Right atrium auricular region (tissue), 2 donors: ENCODE data around the gene JARID2. TPM values are rescaled to one million over a fixed set of nuclear protein-coding genes. Genes with fewer than 3 reads are reported as not detected.

Experiments
- DNase-seq: peaks from one replicate; pipeline ENCODE4 v3.0.0-alpha.2; 2019; ENCODE audit warnings: low spot score
- H3K27ac ChIP-seq, 2 donors: fragments of 200-600 bp; sonication (generic); 1 replicate in 1 of 2; 2 replicates in 1 of 2; pipeline ENCODE4 v1.5.1; 2016 to 2019
- H3K27me3 ChIP-seq, 2 donors: fragments of 200-600 bp; sonication (generic); one replicate each; pipeline versions ENCODE4 v1.5.1 to v1.6.0; 2017 to 2019
- H3K36me3 ChIP-seq: fragments of 200-600 bp; sonication (generic); one replicate; pipeline ENCODE4 v1.5.1; 2016
- H3K4me1 ChIP-seq, 2 donors: fragments of 200-600 bp; sonication (generic); one replicate each; pipeline versions ENCODE4 v1.5.1 to v1.6.0; 2017 to 2019
- H3K4me3 ChIP-seq, 2 donors: fragments of 200-600 bp; sonication (generic); 1 replicate in 1 of 2; 2 replicates in 1 of 2; pipeline ENCODE4 v1.5.1; 2017 to 2019; ENCODE audit warnings: mild to moderate bottlenecking in 1 of 2, moderate library complexity in 1 of 2
- H3K9me3 ChIP-seq, 2 donors: fragments of 200-600 bp; sonication (generic); one replicate each; pipeline ENCODE4 v1.5.1; 2019
- total RNA-seq, 2 donors: library from RNA; depleted of rRNA; stranded (reverse); fragments of >200 nt; gene quantifications; one replicate each; pipeline ENCODE4 v1.1.0, GENCODE V29; 2016
- TF ChIP-seq, protein P1 (sequence below), 2 donors: fragments of 200-600 bp; sonication (generic); IDR thresholded peaks; one replicate each; pipeline ENCODE4 v1.5.1; 2019; ENCODE audit warnings: antibody characterized with exemption in 2 of 2

Gene JARID2
- total RNA-seq, 2 donors from 2014 or later = 6.5 to 6.7 TPM

DNA sequence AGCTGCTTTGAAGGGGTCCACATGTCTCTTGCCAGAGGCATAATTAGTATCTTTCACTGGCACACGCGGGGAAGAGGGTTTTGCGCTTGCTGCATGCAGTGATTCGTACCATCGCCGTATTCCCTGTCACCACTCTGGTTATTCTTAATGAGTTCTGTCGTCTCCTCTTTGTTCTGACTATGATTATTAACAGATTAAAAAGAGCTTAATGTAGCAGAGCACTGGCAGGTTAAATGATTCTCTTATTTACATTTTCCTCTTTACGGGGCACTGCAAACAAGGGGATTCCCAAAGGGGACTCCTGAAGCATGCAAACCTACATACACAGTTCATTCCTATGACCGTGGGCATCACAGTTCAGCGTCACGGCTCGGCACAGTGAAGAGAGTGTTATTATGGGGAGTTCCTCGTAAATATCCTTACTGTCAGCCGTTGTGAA lies 212.2 kb downstream of the JARID2 start:
- TF ChIP-seq, protein P1, sequence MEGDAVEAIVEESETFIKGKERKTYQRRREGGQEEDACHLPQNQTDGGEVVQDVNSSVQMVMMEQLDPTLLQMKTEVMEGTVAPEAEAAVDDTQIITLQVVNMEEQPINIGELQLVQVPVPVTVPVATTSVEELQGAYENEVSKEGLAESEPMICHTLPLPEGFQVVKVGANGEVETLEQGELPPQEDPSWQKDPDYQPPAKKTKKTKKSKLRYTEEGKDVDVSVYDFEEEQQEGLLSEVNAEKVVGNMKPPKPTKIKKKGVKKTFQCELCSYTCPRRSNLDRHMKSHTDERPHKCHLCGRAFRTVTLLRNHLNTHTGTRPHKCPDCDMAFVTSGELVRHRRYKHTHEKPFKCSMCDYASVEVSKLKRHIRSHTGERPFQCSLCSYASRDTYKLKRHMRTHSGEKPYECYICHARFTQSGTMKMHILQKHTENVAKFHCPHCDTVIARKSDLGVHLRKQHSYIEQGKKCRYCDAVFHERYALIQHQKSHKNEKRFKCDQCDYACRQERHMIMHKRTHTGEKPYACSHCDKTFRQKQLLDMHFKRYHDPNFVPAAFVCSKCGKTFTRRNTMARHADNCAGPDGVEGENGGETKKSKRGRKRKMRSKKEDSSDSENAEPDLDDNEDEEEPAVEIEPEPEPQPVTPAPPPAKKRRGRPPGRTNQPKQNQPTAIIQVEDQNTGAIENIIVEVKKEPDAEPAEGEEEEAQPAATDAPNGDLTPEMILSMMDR (IDR thresholded peaks at IDR 0.05) = no peak
- no peak overlapping the region for H3K4me3 ChIP-seq
- DNase-seq = no peak
- H3K27ac ChIP-seq = no peak overlapping the region
- no peaks in the 10 kb centered on the region for H3K9me3 ChIP-seq
- peaks cover 3% of the 10 kb centered on the region for H3K36me3 ChIP-seq
- H3K4me1 ChIP-seq = peaks cover 0 to 58% of the 10 kb centered on the region in 2 donors
- no peaks in the 10 kb centered on the region for H3K27me3 ChIP-seq

DNA sequence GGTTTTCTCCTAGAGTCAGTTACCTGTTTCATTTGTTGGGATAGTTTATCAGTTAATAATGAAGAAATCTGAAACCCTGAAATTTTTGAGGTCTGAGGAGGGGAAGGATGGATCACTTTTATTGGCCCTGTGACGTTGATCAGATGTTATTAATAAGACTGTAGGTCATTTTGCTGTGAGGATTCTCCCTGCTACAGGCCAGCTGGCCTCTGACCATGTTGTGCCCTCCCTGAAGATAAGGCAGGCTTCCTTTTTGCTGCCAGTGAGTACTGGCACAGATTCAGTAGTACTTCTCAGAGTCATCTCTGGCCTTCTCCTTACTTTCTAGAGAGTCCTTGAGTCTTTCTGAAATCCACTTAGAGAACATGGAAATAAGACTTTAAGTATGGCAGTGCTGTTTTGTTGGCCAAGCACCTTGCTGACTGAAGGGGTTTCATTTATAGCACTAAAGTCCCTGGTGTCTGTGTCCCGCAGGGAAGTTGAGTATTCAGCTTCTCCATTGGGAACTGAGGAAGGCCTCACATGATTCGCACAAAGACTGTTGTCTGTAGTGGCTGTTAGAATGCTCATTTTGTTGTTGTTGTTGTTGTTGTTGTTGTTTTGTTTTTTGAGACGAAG lies 214.3 kb downstream of the JARID2 start:
- Histone ChIP-seq H3K9me3 (no peaks in the 10 kb centered on the region), H3K27me3 (no peaks in the 10 kb centered on the region)
- TF ChIP-seq, protein P1 (IDR thresholded peaks at IDR 0.05) = no peak

DNA sequence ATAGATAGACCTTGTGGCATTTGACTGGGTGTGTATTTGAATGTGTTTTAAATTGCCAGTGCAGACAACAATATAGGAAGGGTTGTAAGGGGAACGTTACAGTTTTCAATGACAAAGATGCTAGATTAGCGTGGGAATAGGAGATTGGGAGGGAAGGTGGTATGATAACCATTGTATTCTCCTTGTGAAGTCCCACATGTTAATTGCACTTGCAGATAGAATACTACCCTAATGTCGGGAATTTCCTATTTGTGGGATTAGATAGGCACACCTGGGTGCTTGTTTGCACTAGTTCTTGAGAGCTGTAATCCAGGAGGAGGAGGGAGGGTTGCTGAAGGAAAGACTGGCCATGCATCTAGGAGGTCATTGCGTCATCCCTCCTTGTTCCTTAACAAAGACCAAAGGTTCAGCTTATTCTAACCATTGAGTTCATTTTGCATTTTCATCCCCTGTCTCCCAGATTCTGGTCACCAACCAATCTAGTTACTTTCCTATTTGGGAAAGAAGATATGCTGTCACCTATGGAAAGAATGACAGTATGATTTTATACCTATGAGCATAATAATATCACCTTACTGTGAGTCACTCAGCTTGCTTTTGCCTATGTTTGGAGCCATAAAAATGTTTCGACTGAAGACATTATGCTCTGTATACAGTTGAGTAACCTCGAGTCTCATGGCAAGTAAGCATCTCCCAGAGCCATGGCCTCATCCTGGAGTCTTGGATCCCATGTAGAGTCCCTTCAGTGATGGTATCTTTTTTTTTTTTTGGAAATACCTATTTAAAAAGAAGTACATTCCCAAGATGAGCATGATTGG lies 215.5 kb downstream of the JARID2 start:
- Histone ChIP-seq H3K36me3 (no peaks in the 10 kb centered on the region), H3K4me1 (peaks cover 0 to 52% of the 10 kb centered on the region in 2 donors), H3K4me3 (no peak overlapping the region), H3K9me3 (no peaks in the 10 kb centered on the region), H3K27ac (no peak overlapping the region), H3K27me3 (no peaks in the 10 kb centered on the region)
- no peak for DNase-seq
- TF ChIP-seq, protein P1 (IDR thresholded peaks at IDR 0.05) = no peak

More for the DNA sequence above, 214.3 kb downstream of the JARID2 start:
- Histone ChIP-seq H3K4me1 (peaks cover 0 to 52% of the 10 kb centered on the region in 2 donors), H3K4me3 (no peak overlapping the region), H3K36me3 (no peaks in the 10 kb centered on the region), H3K27ac (no peak overlapping the region)
- DNase-seq = no peak

DNA sequence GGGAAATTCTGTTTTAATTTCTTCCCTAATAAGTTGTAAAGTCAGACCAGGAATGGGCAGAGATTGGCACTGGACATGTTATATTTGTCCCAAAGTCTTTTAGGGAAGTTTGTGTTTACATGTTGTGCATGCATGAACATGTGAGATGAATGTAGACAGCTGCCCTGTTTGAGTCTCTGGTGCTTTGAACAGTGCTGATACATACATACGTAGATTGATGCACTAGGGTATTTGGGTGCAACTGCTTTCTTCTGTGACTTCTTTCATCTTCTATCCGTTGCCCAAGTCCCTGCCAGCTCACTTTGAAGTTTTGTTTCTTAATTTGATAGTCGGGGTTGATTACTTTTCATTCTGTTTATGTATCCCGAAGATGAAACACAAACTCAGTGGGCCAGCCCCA lies 216.4 kb downstream of the JARID2 start:
- Histone ChIP-seq H3K9me3 (no peaks in the 10 kb centered on the region), H3K27me3 (no peaks in the 10 kb centered on the region), H3K36me3 (no peaks in the 10 kb centered on the region), H3K4me3 (no peak overlapping the region), H3K27ac (no peak overlapping the region), H3K4me1 (peaks cover 0 to 49% of the 10 kb centered on the region in 2 donors)
- no peak for DNase-seq
- TF ChIP-seq, protein P1 (IDR thresholded peaks at IDR 0.05) = no peak

DNA sequence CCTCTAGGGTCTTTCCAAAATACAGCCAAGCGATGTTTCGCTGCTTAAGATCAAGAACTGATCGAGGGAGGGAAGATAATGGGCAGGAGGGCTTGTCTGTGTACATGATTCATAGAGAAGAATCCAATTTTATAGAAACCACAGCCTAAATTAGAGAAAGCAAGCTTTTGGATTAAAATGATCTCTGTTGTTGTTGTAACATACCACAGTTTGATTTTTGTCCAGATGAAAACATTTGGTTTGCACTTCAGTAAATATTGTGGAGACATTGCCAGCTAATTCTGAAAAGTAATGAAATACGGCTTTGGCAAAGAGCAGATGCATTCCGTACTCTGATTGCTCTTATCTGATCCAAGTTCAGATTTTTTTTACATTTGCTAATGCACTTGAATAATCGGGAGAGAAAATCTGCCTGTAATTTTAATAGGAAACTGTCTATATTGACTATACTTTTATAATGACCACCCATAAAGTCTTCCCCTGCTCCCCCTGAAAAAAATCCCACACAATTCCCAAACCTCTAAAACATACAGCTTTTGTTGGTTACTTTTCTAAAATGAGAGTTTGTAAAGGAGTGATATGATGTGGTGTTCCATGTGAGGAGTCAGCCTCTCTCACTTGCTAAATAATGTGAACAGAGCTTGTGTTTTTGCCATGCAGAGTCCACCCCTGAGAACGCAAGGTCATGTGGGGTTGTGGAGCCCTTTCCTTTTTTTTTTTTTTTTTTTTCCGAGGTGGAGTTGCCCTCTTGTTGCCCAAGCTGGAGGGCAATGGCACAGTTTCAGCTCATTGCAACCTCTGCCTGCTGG lies 217.1 kb downstream of the JARID2 start:
- Histone ChIP-seq H3K9me3 (no peaks in the 10 kb centered on the region), H3K36me3 (no peaks in the 10 kb centered on the region), H3K4me3 (no peak overlapping the region), H3K27ac (no peak overlapping the region), H3K4me1 (peaks cover 0 to 44% of the 10 kb centered on the region in 2 donors), H3K27me3 (no peaks in the 10 kb centered on the region)
- DNase-seq = no peak
- TF ChIP-seq, protein P1 (IDR thresholded peaks at IDR 0.05) = no peak
